Ovary (tissue), 3 donors: ENCODE data around the gene ACSL6.

Experiments used
- EP300 ChIP-seq: sonication (generic); formaldehyde crosslinking; IDR thresholded peaks from one replicate; pipeline ENCODE4 v1.6.1; 2017; ENCODE audit warnings: antibody characterized with exemption
- POLR2A ChIP-seq: fragments of 450-650 bp; IDR thresholded peaks from one replicate; pipeline ENCODE4 v1.6.1; 2017; ENCODE audit warnings: antibody characterized with exemption, mild to moderate bottlenecking, moderate library complexity
- TF ChIP-seq, protein P1 (sequence below), 3 donors: fragments of 450-650 bp in 2 of 3; fragments of 200-600 bp in 1 of 3; IDR thresholded peaks; one replicate each; pipeline versions ENCODE4 v1.5.1 to v1.8.0; 2016 to 2022; ENCODE audit warnings: antibody characterized with exemption in 3 of 3, mild to moderate bottlenecking in 1 of 3
- donor health status: DM: no; HTN: no; CAD: no.

DNA sequence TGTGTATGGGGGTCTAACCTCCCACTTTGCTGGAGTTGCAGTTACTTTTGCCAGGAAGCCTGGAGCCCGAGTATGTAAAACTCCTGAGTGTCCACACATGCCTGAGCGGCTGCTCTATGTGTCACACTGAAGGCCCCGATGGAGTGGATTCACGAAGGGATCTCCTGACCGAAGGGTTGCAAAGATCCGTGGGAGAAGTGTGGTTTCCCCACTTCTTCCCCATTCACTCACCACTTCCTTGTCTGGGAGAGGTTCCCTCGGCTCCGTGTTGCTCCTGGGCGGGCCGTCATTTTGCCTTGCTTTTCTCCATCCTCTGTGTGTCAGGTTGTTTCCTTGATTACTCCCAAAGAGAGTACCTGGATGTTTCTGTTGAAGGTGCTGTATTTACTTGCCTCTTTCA is 32.7 kb upstream of the ACSL6 start:
- TF ChIP-seq, protein P1, sequence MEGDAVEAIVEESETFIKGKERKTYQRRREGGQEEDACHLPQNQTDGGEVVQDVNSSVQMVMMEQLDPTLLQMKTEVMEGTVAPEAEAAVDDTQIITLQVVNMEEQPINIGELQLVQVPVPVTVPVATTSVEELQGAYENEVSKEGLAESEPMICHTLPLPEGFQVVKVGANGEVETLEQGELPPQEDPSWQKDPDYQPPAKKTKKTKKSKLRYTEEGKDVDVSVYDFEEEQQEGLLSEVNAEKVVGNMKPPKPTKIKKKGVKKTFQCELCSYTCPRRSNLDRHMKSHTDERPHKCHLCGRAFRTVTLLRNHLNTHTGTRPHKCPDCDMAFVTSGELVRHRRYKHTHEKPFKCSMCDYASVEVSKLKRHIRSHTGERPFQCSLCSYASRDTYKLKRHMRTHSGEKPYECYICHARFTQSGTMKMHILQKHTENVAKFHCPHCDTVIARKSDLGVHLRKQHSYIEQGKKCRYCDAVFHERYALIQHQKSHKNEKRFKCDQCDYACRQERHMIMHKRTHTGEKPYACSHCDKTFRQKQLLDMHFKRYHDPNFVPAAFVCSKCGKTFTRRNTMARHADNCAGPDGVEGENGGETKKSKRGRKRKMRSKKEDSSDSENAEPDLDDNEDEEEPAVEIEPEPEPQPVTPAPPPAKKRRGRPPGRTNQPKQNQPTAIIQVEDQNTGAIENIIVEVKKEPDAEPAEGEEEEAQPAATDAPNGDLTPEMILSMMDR (IDR thresholded peaks at IDR 0.05), result no peak
- TF ChIP-seq EP300, result no peak
- TF ChIP-seq POLR2A, result no peak
